Osteoblast (primary cell): ENCODE measurements around the gene FPGT. TPM values are rescaled to one million over a fixed set of nuclear protein-coding genes. Genes with fewer than 3 reads are reported as not detected.
"Not testable (repeated sequence)": the region's sequence is repeated elsewhere in the genome, so short reads cannot be mapped to it uniquely, and the experiment has no call there.

Source experiments
- DNase-seq: peaks from one replicate; pipeline ENCODE4 v3.0.0; 2011; ENCODE audit warnings: low spot score, mixed read lengths; ENCODE audit not compliant: insufficient read length; ENCODE audit errors: missing footprints
- H2AFZ ChIP-seq: 2 replicates; pipeline ENCODE4 v1.6.0; 2011; ENCODE audit warnings: mild to moderate bottlenecking, low read length
- H3K27ac ChIP-seq: 2 replicates; pipeline ENCODE4 v1.5.1; 2011; ENCODE audit warnings: mild to moderate bottlenecking, low read depth, low read length, moderate library complexity
- H3K27me3 ChIP-seq: 2 replicates; pipeline ENCODE4 v1.6.0; 2012; ENCODE audit warnings: mild to moderate bottlenecking, control low read depth, inconsistent platforms, low read length, moderate library complexity; ENCODE audit not compliant: insufficient read depth
- H3K36me3 ChIP-seq: 2 replicates; pipeline ENCODE4 v1.5.1; 2011; ENCODE audit warnings: mild to moderate bottlenecking, low read length, control low read depth, moderate library complexity; ENCODE audit not compliant: insufficient read depth
- H3K4me1 ChIP-seq: 2 replicates; pipeline ENCODE4 v1.5.1; 2011; ENCODE audit warnings: mild to moderate bottlenecking, low read length, control low read depth, moderate library complexity; ENCODE audit not compliant: insufficient read depth
- H3K4me2 ChIP-seq: 2 replicates; pipeline ENCODE4 v1.6.0; 2011; ENCODE audit warnings: mild to moderate bottlenecking, low read length; ENCODE audit not compliant: insufficient read depth
- H3K4me3 ChIP-seq: fragments of 200-600 bp; sonication (generic); 3 replicates; pipeline ENCODE4 v1.5.1; 2012; ENCODE audit warnings: mild to moderate bottlenecking, low read length, inconsistent platforms; ENCODE audit not compliant: insufficient read depth
- H3K79me2 ChIP-seq: 2 replicates; pipeline ENCODE4 v1.6.0; 2012; ENCODE audit warnings: mild to moderate bottlenecking, low read length, control low read depth, inconsistent platforms; ENCODE audit not compliant: insufficient read depth
- H3K9me3 ChIP-seq: 2 replicates; pipeline ENCODE4 v1.5.1; 2011; ENCODE audit warnings: low read depth, low read length, control low read depth
- H4K20me1 ChIP-seq: 2 replicates; pipeline ENCODE4 v1.6.0; 2012; ENCODE audit warnings: mild to moderate bottlenecking, low read length, control low read depth; ENCODE audit not compliant: insufficient read depth
- total RNA-seq: library from RNA; depleted of rRNA; stranded (reverse); fragments of >200 nt; gene quantifications from 2 replicates; pipeline ENCODE4 v1.2.3, GENCODE V29; 2012
- TF ChIP-seq, protein P1 (sequence below): IDR thresholded peaks from 2 replicates; pipeline ENCODE4 v1.5.1; 2011; ENCODE audit warnings: mild to moderate bottlenecking, low read depth, low read length, moderate library complexity; ENCODE audit errors: extremely low read depth

The FPGT gene
- total RNA-seq, 1 donor: 16.3 TPM

DNA sequence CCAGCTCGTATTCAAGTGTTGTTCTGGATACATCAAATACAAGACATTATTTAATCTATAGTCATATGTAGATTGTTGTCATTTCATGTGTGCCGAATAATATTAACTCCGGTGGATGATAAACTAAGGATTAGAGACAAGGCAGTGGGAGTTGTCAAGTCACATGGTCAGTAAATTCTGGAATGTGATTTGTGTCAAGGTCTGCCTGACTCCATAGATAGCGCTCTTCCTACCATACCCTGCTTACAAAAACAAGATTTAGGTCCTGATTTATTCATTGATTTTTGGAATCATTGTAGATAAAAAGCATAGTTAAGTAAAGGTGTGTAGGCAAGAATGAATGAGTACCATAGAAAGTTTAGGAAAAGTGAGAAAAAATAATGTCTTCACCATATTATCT is 39.7 kb downstream of the FPGT start:
- no peak overlapping the region for H3K27ac ChIP-seq

DNA sequence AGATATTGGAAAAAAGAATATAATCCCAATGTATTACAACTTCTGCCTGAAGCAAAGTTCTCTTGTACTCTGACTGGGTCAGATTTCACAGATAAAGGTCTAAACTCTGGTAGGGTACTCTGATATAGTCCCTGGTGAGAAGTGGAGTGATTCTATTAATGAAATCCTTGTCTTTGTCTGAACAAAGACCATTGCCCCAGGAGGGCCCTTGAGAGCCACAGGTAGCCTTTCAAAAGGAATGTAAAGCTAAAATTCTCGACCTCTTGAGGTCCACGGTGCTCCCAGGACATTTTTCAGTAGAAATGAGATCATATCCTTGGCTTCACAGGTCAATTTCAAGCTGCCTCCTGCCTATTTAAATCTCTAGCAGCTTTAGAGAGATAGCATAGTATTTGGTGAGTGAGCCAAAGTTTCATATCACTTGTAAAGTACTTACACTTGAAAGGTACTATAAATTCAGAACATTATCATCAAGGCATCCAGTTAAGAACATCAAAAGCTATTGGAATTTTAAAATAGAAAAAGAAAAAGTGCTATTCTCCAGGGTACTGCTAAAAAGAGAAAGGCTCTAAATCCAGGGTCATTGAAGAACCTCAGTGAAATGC is 47.2 kb downstream of the FPGT start:
- no peak overlapping the region for H3K4me2 ChIP-seq
- H4K20me1 ChIP-seq: no peaks in the 10 kb centered on the region
- no peaks in the 10 kb centered on the region for H3K9me3 ChIP-seq
- no peaks in the 10 kb centered on the region for H3K36me3 ChIP-seq
- no peaks in the 10 kb centered on the region for H3K79me2 ChIP-seq
- peak; percentile 38 for DNase-seq
- no peaks in the 10 kb centered on the region for H3K27me3 ChIP-seq
- TF ChIP-seq, protein P1, sequence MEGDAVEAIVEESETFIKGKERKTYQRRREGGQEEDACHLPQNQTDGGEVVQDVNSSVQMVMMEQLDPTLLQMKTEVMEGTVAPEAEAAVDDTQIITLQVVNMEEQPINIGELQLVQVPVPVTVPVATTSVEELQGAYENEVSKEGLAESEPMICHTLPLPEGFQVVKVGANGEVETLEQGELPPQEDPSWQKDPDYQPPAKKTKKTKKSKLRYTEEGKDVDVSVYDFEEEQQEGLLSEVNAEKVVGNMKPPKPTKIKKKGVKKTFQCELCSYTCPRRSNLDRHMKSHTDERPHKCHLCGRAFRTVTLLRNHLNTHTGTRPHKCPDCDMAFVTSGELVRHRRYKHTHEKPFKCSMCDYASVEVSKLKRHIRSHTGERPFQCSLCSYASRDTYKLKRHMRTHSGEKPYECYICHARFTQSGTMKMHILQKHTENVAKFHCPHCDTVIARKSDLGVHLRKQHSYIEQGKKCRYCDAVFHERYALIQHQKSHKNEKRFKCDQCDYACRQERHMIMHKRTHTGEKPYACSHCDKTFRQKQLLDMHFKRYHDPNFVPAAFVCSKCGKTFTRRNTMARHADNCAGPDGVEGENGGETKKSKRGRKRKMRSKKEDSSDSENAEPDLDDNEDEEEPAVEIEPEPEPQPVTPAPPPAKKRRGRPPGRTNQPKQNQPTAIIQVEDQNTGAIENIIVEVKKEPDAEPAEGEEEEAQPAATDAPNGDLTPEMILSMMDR: no peak
- H3K27ac ChIP-seq: no peak overlapping the region
- no peaks in the 10 kb centered on the region for H3K4me1 ChIP-seq
- H3K4me3 ChIP-seq: no peak overlapping the region
- H2AFZ ChIP-seq: no peak overlapping the region

More for the DNA sequence above, 39.7 kb downstream of the FPGT start:
- H3K27me3 ChIP-seq: no peaks in the 10 kb centered on the region
- H2AFZ ChIP-seq: no peak overlapping the region
- no peaks in the 10 kb centered on the region for H3K4me1 ChIP-seq
- H3K79me2 ChIP-seq: no peaks in the 10 kb centered on the region
- no peak overlapping the region for H3K4me3 ChIP-seq
- H4K20me1 ChIP-seq: no peaks in the 10 kb centered on the region
- no peaks in the 10 kb centered on the region for H3K9me3 ChIP-seq
- H3K36me3 ChIP-seq: no peaks in the 10 kb centered on the region
- no peak for DNase-seq
- H3K4me2 ChIP-seq: no peak overlapping the region
- TF ChIP-seq, protein P1: no peak

DNA sequence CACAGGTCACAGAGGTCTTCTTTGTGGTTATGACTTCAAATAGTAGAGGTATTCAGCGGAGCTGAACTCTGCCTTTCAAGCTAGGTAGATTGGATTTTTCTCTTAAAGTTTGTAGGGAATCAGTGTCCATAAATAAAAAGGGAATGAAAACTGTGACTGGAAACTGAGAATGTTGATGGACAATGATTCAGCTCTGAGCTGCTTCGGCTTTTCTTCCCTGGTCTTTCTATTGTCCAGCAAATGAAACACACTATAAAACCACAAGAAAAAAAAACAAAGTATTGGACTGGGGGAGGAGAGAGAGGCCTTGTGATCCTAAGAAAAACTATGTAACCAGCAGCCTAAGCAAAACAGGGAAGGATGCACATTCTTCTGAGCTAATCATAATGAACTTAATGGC is 48.3 kb downstream of the FPGT start:
- Histone ChIP-seq H3K27ac (no peak overlapping the region), H3K4me3 (no peak overlapping the region), H3K9me3 (no peaks in the 10 kb centered on the region), H3K4me2 (no peak overlapping the region), H3K36me3 (no peaks in the 10 kb centered on the region), H3K27me3 (no peaks in the 10 kb centered on the region), H3K4me1 (no peaks in the 10 kb centered on the region), H3K79me2 (no peaks in the 10 kb centered on the region), H2AFZ (no peak overlapping the region), H4K20me1 (no peaks in the 10 kb centered on the region)
- TF ChIP-seq, protein P1: no peak
- no peak for DNase-seq

DNA sequence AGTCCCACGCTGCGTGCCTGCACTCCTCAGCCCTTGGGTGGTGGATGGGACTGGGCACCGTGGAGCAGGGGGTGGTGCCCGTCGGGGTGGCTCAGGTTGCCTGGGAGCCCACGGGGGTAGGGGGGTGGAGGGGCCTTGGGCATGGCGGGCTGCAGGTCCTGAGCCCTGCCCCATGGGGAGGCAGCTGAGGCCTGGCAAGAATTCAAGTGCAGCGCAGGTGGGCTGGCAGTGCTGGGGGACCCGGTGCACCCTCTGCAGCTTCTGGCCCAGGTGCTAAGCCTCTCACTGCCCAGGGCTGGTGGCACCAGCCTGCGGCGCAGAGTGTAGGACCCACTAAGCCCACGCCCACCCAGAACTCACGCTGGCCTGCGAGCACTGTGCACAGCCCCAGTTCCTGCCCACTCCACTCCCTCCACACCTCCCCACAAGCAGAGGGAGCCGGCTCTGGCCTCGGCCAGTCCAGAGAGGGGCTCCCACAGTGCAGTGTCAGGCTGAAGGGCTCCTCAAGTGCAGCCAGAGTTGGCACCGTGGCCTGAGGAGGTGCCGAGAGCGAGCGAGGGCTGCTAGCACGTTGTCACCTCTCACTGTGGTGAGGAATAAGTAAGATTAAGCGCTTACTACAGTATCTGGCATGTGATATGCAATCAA is 50.0 kb downstream of the FPGT start:
- Histone ChIP-seq H3K79me2 (no peaks in the 10 kb centered on the region), H4K20me1 (no peaks in the 10 kb centered on the region), H3K27ac (no peak overlapping the region), H3K4me3 (no peak overlapping the region), H3K4me1 (no peaks in the 10 kb centered on the region), H3K4me2 (no peak overlapping the region), H2AFZ (no peak overlapping the region), H3K27me3 (no peaks in the 10 kb centered on the region), H3K36me3 (no peaks in the 10 kb centered on the region), H3K9me3 (no peaks in the 10 kb centered on the region)
- TF ChIP-seq, protein P1: no peak
- no peak for DNase-seq

DNA sequence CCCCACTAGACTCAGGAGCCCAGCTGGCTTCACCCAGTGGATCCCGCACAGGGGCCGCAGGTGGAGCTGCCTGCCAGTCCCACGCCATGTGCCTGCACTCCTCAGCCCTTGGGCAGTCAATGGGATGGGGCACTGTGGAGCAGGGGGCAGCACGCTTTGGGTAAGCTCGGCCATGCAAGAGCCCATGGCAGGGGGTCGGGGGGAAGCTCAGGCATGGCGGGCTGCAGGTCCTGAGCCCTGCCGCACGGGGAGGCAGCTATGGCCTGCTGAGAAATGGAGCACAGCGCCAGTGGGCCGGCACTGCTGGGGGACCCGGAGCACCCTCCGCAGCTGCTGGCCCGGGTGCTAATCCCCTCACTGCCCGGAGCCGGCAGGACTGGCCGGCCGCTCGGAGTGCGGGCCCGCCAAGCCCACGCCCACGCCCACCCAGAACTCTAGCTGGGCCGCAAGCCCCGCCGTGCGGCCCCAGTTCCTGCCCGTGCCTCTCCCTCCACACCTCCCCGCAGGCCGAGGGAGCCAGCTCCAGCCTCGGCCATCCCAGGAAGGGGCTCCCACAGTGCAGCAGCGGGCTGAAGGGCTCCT is 55.3 kb downstream of the FPGT start:
- H3K27me3 ChIP-seq, DNase-seq: not testable (repeated sequence)

More for the DNA sequence above, 55.3 kb downstream of the FPGT start:
- not testable (repeated sequence) for H4K20me1 ChIP-seq, H3K9me3 ChIP-seq, H3K79me2 ChIP-seq, H3K36me3 ChIP-seq, H3K27ac ChIP-seq, H3K4me3 ChIP-seq, H3K4me2 ChIP-seq, H3K4me1 ChIP-seq, H2AFZ ChIP-seq
